Measurements from ENCODE around the gene RBPJ.

Gene RBPJ

GRCh38 chr4:26459756-26460530, 139.1 kb downstream of the RBPJ start:
- no peak overlapping the region for H3K27ac ChIP-seq (ENCODE audit: low read depth, low read length)

GRCh38 chr4:26462874-26463273, 142.1 kb downstream of the RBPJ start:
- Histone ChIP-seq H3K4me1 (ENCODE audit: control insufficient read depth in 5 of 5, insufficient read depth in 5 of 5, low read length in 5 of 5) (peaks cover 0 to 5% (median 0%) of the 10 kb centered on the region in 5 donors), H3K9me3 (ENCODE audit: control insufficient read depth in 5 of 5, low read length in 5 of 5) (peaks cover 0 to 5% (median 4%) of the 10 kb centered on the region in 5 donors), H3K4me3 (ENCODE audit: low read depth in 1 of 5, low read length in 5 of 5) (no peak overlapping the region), H3K27me3 (ENCODE audit: control insufficient read depth in 5 of 5, insufficient read depth in 4 of 5, low read length in 5 of 5) (peaks cover 0 to 4% (median 0%) of the 10 kb centered on the region in 5 donors), H3K27ac (ENCODE audit: low read depth, low read length) (no peak overlapping the region), H3K36me3 (ENCODE audit: control insufficient read depth in 5 of 5, insufficient read depth in 5 of 5, low read length in 5 of 5) (no peaks in the 10 kb centered on the region), H3K9ac (ENCODE audit: low read length in 5 of 5) (no peak overlapping the region)

More at GRCh38 chr4:26459756-26460530, 139.1 kb downstream of the RBPJ start:
- H3K9ac ChIP-seq (ENCODE audit: low read length in 5 of 5): no peak overlapping the region
- H3K27me3 ChIP-seq (ENCODE audit: control insufficient read depth in 5 of 5, insufficient read depth in 4 of 5, low read length in 5 of 5): no peaks in the 10 kb centered on the region
- no peak overlapping the region for H3K4me3 ChIP-seq (ENCODE audit: low read depth in 1 of 5, low read length in 5 of 5)
- peaks cover 0 to 5% (median 0%) of the 10 kb centered on the region in 5 donors for H3K4me1 ChIP-seq (ENCODE audit: control insufficient read depth in 5 of 5, insufficient read depth in 5 of 5, low read length in 5 of 5)
- no peaks in the 10 kb centered on the region for H3K36me3 ChIP-seq (ENCODE audit: control insufficient read depth in 5 of 5, insufficient read depth in 5 of 5, low read length in 5 of 5)
- H3K9me3 ChIP-seq (ENCODE audit: control insufficient read depth in 5 of 5, low read length in 5 of 5): peaks cover 0 to 5% (median 4%) of the 10 kb centered on the region in 5 donors

GRCh38 chr4:26463386-26463785, 142.6 kb downstream of the RBPJ start:
- H3K4me3 ChIP-seq (ENCODE audit: low read depth in 1 of 5, low read length in 5 of 5): no peak overlapping the region

GRCh38 chr4:26464420-26465095, 143.7 kb downstream of the RBPJ start:
- no peak overlapping the region for H3K9ac ChIP-seq (ENCODE audit: low read length in 5 of 5)
- H3K27ac ChIP-seq (ENCODE audit: low read depth, low read length): no peak overlapping the region
- peaks cover 0 to 4% (median 0%) of the 10 kb centered on the region in 5 donors for H3K27me3 ChIP-seq (ENCODE audit: control insufficient read depth in 5 of 5, insufficient read depth in 4 of 5, low read length in 5 of 5)
- peaks cover 0 to 7% (median 4%) of the 10 kb centered on the region in 5 donors for H3K9me3 ChIP-seq (ENCODE audit: control insufficient read depth in 5 of 5, low read length in 5 of 5)
- no peaks in the 10 kb centered on the region for H3K36me3 ChIP-seq (ENCODE audit: control insufficient read depth in 5 of 5, insufficient read depth in 5 of 5, low read length in 5 of 5)
- no peaks in the 10 kb centered on the region for H3K4me1 ChIP-seq (ENCODE audit: control insufficient read depth in 5 of 5, insufficient read depth in 5 of 5, low read length in 5 of 5)
- H3K4me3 ChIP-seq (ENCODE audit: low read depth in 1 of 5, low read length in 5 of 5): no peak overlapping the region

More at GRCh38 chr4:26463386-26463785, 142.6 kb downstream of the RBPJ start:
- Histone ChIP-seq H3K9me3 (ENCODE audit: control insufficient read depth in 5 of 5, low read length in 5 of 5) (peaks cover 0 to 5% (median 4%) of the 10 kb centered on the region in 5 donors), H3K4me1 (ENCODE audit: control insufficient read depth in 5 of 5, insufficient read depth in 5 of 5, low read length in 5 of 5) (peaks cover 0 to 5% (median 0%) of the 10 kb centered on the region in 5 donors), H3K36me3 (ENCODE audit: control insufficient read depth in 5 of 5, insufficient read depth in 5 of 5, low read length in 5 of 5) (no peaks in the 10 kb centered on the region), H3K9ac (ENCODE audit: low read length in 5 of 5) (no peak overlapping the region), H3K27ac (ENCODE audit: low read depth, low read length) (no peak overlapping the region), H3K27me3 (ENCODE audit: control insufficient read depth in 5 of 5, insufficient read depth in 4 of 5, low read length in 5 of 5) (peaks cover 0 to 4% (median 0%) of the 10 kb centered on the region in 5 donors)

GRCh38 chr4:26466578-26467270, 145.9 kb downstream of the RBPJ start:
- no peaks in the 10 kb centered on the region for H3K4me1 ChIP-seq (ENCODE audit: control insufficient read depth in 5 of 5, insufficient read depth in 5 of 5, low read length in 5 of 5)
- H3K9ac ChIP-seq (ENCODE audit: low read length in 5 of 5): no peak overlapping the region
- no peak overlapping the region for H3K27ac ChIP-seq (ENCODE audit: low read depth, low read length)

GRCh38 chr4:26467724-26468123, 146.9 kb downstream of the RBPJ start:
- H3K4me3 ChIP-seq (ENCODE audit: low read depth in 1 of 5, low read length in 5 of 5): no peak overlapping the region
- no peaks in the 10 kb centered on the region for H3K36me3 ChIP-seq (ENCODE audit: control insufficient read depth in 5 of 5, insufficient read depth in 5 of 5, low read length in 5 of 5)
- peaks cover 0 to 4% (median 0%) of the 10 kb centered on the region in 5 donors for H3K27me3 ChIP-seq (ENCODE audit: control insufficient read depth in 5 of 5, insufficient read depth in 4 of 5, low read length in 5 of 5)
- no peaks in the 10 kb centered on the region for H3K4me1 ChIP-seq (ENCODE audit: control insufficient read depth in 5 of 5, insufficient read depth in 5 of 5, low read length in 5 of 5)
- H3K27ac ChIP-seq (ENCODE audit: low read depth, low read length): no peak overlapping the region
- H3K9me3 ChIP-seq (ENCODE audit: control insufficient read depth in 5 of 5, low read length in 5 of 5): peaks cover 0 to 7% (median 4%) of the 10 kb centered on the region in 5 donors
- H3K9ac ChIP-seq (ENCODE audit: low read length in 5 of 5): no peak overlapping the region

More at GRCh38 chr4:26466578-26467270, 145.9 kb downstream of the RBPJ start:
- Histone ChIP-seq H3K27me3 (ENCODE audit: control insufficient read depth in 5 of 5, insufficient read depth in 4 of 5, low read length in 5 of 5) (peaks cover 0 to 4% (median 0%) of the 10 kb centered on the region in 5 donors), H3K36me3 (ENCODE audit: control insufficient read depth in 5 of 5, insufficient read depth in 5 of 5, low read length in 5 of 5) (no peaks in the 10 kb centered on the region), H3K4me3 (ENCODE audit: low read depth in 1 of 5, low read length in 5 of 5) (no peak overlapping the region), H3K9me3 (ENCODE audit: control insufficient read depth in 5 of 5, low read length in 5 of 5) (peaks cover 0 to 7% (median 4%) of the 10 kb centered on the region in 5 donors)

GRCh38 chr4:26468283-26468949, 147.6 kb downstream of the RBPJ start:
- Histone ChIP-seq H3K9me3 (ENCODE audit: control insufficient read depth in 5 of 5, low read length in 5 of 5) (peaks cover 0 to 6% (median 3%) of the 10 kb centered on the region in 5 donors), H3K9ac (ENCODE audit: low read length in 5 of 5) (no peak overlapping the region), H3K4me1 (ENCODE audit: control insufficient read depth in 5 of 5, insufficient read depth in 5 of 5, low read length in 5 of 5) (no peaks in the 10 kb centered on the region), H3K36me3 (ENCODE audit: control insufficient read depth in 5 of 5, insufficient read depth in 5 of 5, low read length in 5 of 5) (no peaks in the 10 kb centered on the region), H3K4me3 (ENCODE audit: low read depth in 1 of 5, low read length in 5 of 5) (no peak overlapping the region), H3K27ac (ENCODE audit: low read depth, low read length) (no peak overlapping the region), H3K27me3 (ENCODE audit: control insufficient read depth in 5 of 5, insufficient read depth in 4 of 5, low read length in 5 of 5) (peaks cover 0 to 4% (median 0%) of the 10 kb centered on the region in 5 donors)

- Histone ChIP-seq H3K9ac (ENCODE audit: low read length in 5 of 5) (no peak overlapping the region), H3K4me3 (ENCODE audit: low read depth in 1 of 5, low read length in 5 of 5) (no peak overlapping the region)
Observed at GRCh38 chr4:26468977-26469376, 148.2 kb downstream of the RBPJ start.

GRCh38 chr4:26471890-26472289, 151.1 kb downstream of the RBPJ start:
- no peaks in the 10 kb centered on the region for H3K4me1 ChIP-seq (ENCODE audit: control insufficient read depth in 5 of 5, insufficient read depth in 5 of 5, low read length in 5 of 5)
- no peak overlapping the region for H3K9ac ChIP-seq (ENCODE audit: low read length in 5 of 5)
- no peaks in the 10 kb centered on the region for H3K27me3 ChIP-seq (ENCODE audit: control insufficient read depth in 5 of 5, insufficient read depth in 4 of 5, low read length in 5 of 5)
- H3K4me3 ChIP-seq (ENCODE audit: low read depth in 1 of 5, low read length in 5 of 5): no peak overlapping the region
- no peaks in the 10 kb centered on the region for H3K36me3 ChIP-seq (ENCODE audit: control insufficient read depth in 5 of 5, insufficient read depth in 5 of 5, low read length in 5 of 5)
- H3K27ac ChIP-seq (ENCODE audit: low read depth, low read length): no peak overlapping the region
- H3K9me3 ChIP-seq (ENCODE audit: control insufficient read depth in 5 of 5, low read length in 5 of 5): peaks cover 0 to 3% (median 0%) of the 10 kb centered on the region in 5 donors

More at GRCh38 chr4:26468977-26469376, 148.2 kb downstream of the RBPJ start:
- H3K27ac ChIP-seq (ENCODE audit: low read depth, low read length): no peak overlapping the region
- H3K9me3 ChIP-seq (ENCODE audit: control insufficient read depth in 5 of 5, low read length in 5 of 5): peaks cover 0 to 3% (median 0%) of the 10 kb centered on the region in 5 donors
- no peaks in the 10 kb centered on the region for H3K36me3 ChIP-seq (ENCODE audit: control insufficient read depth in 5 of 5, insufficient read depth in 5 of 5, low read length in 5 of 5)
- H3K27me3 ChIP-seq (ENCODE audit: control insufficient read depth in 5 of 5, insufficient read depth in 4 of 5, low read length in 5 of 5): peaks cover 0 to 4% (median 0%) of the 10 kb centered on the region in 5 donors
- no peaks in the 10 kb centered on the region for H3K4me1 ChIP-seq (ENCODE audit: control insufficient read depth in 5 of 5, insufficient read depth in 5 of 5, low read length in 5 of 5)
